A673 (cell line): ENCODE data around the gene RIPOR1.

Source experiments
- EZH2 ChIP-seq: fragments of 200-600 bp; sonication (generic); IDR thresholded peaks from 2 replicates; pipeline ENCODE4 v1.6.1; 2017; ENCODE audit warnings: borderline replicate concordance, low read depth, mild to moderate bottlenecking, mixed read lengths, antibody characterized with exemption, low read length; ENCODE audit not compliant: poor library complexity, severe bottlenecking
- TF ChIP-seq, protein P1 (sequence below): fragments of 300-800, 200-600 bp; sonication (generic); conservative IDR thresholded peaks from 2 replicates; pipeline ENCODE4 v1.5.1; 2017; ENCODE audit warnings: low read depth, mild to moderate bottlenecking, antibody characterized with exemption, low read length, moderate library complexity, mixed read lengths

DNA sequence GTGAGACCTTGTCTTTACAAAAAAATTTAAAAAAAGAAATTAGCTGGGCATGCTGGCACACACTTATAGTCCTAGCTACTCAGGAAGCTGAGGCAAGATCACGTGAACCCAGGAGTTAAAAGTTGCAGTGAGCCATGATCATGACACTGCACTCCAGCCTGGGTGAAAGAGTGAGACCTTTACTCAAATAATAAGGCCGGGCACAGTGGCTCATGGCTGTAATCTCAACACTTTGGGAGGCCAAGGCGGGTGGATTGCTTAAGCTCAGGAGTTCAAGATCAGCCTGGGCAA lies 11.5 kb upstream of the RIPOR1 start:
- TF ChIP-seq, protein P1, sequence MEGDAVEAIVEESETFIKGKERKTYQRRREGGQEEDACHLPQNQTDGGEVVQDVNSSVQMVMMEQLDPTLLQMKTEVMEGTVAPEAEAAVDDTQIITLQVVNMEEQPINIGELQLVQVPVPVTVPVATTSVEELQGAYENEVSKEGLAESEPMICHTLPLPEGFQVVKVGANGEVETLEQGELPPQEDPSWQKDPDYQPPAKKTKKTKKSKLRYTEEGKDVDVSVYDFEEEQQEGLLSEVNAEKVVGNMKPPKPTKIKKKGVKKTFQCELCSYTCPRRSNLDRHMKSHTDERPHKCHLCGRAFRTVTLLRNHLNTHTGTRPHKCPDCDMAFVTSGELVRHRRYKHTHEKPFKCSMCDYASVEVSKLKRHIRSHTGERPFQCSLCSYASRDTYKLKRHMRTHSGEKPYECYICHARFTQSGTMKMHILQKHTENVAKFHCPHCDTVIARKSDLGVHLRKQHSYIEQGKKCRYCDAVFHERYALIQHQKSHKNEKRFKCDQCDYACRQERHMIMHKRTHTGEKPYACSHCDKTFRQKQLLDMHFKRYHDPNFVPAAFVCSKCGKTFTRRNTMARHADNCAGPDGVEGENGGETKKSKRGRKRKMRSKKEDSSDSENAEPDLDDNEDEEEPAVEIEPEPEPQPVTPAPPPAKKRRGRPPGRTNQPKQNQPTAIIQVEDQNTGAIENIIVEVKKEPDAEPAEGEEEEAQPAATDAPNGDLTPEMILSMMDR: no peak
- TF ChIP-seq EZH2: no peak
